Left renal pelvis (tissue), 4 donors: Measurements from ENCODE around the gene EPHB6. TPM values are rescaled to one million over a fixed set of nuclear protein-coding genes. Genes with fewer than 3 reads are reported as not detected.

Experiments
- DNase-seq, 4 donors: peaks; one replicate each; pipeline ENCODE4 v3.0.0-alpha.2; 2013; ENCODE audit warnings: low read depth in 4 of 4, low spot score in 3 of 4
- polyA plus RNA-seq, 4 donors: library from polyadenylated mRNA; unstranded; fragments of 120-200 nt; gene quantifications; one replicate each; pipeline ENCODE4 v1.2.1, GENCODE V29; 2013; ENCODE audit not compliant: insufficient read length in 4 of 4

The EPHB6 gene
- 10 to 100 TPM; 18.9 to 29.6 (median 20.7) TPM for polyA plus RNA-seq

- DNase-seq = peak; percentile 39 to 65 (median 58)
Measured at GRCh38 chr7:142854372-142855113, at the start of gene EPHB6. Gene EPHB6 (plus strand): TSS chr7:142855076. CDS start chr7:142863228, 8,152 bp downstream.

- no peak for DNase-seq
Measured at GRCh38 chr7:142805350-142806021, 49.4 kb upstream of the EPHB6 start.

- no peak for DNase-seq
Measured at GRCh38 chr7:142806022-142806356, 48.9 kb upstream of the EPHB6 start.

- DNase-seq = no peak
Measured at GRCh38 chr7:142806957-142807356, 47.9 kb upstream of the EPHB6 start.

- DNase-seq = no peak
Measured at GRCh38 chr7:142807855-142808460, 46.9 kb upstream of the EPHB6 start.

GRCh38 chr7:142808461-142808801, 46.4 kb upstream of the EPHB6 start:
- no peak for DNase-seq

GRCh38 chr7:142808802-142809583, 45.9 kb upstream of the EPHB6 start:
- DNase-seq = no peak

- DNase-seq = no peak
Measured at GRCh38 chr7:142809671-142810070, 45.2 kb upstream of the EPHB6 start.

GRCh38 chr7:142811154-142811737, 43.6 kb upstream of the EPHB6 start:
- DNase-seq = peak in 1 of 4 donors; percentile 7

- no peak for DNase-seq
Measured at GRCh38 chr7:142812437-142813215, 42.2 kb upstream of the EPHB6 start.

GRCh38 chr7:142813226-142813625, 41.6 kb upstream of the EPHB6 start:
- no peak for DNase-seq

- no peak for DNase-seq
Measured at GRCh38 chr7:142813699-142814098, 41.2 kb upstream of the EPHB6 start.

GRCh38 chr7:142814451-142814850, 40.4 kb upstream of the EPHB6 start:
- no peak for DNase-seq

- no peak for DNase-seq
Measured at GRCh38 chr7:142815134-142815533, 39.7 kb upstream of the EPHB6 start.

- DNase-seq = no peak
Measured at GRCh38 chr7:142817506-142817905, 37.4 kb upstream of the EPHB6 start.

- DNase-seq = no peak
Measured at GRCh38 chr7:142819530-142819929, 35.3 kb upstream of the EPHB6 start.

- no peak for DNase-seq
Measured at GRCh38 chr7:142822714-142823113, 32.2 kb upstream of the EPHB6 start.

GRCh38 chr7:142827951-142828500, 26.9 kb upstream of the EPHB6 start:
- no peak for DNase-seq

- DNase-seq = no peak
Measured at GRCh38 chr7:142832417-142832816, 22.5 kb upstream of the EPHB6 start.
